NCI-H2171 (cell line): ENCODE data around the gene CIPC.

ENCODE experiments used
- DNase-seq: peaks from one replicate; lab custom pipeline; 2025; lab: John Stamatoyannopoulos, UW

Gene CIPC

GRCh38 chr14:77103475-77103874 lies 5.4 kb downstream of the CIPC start:
- no peak for DNase-seq

- no peak for DNase-seq
Measured at GRCh38 chr14:77103951-77104350, 5.9 kb downstream of the CIPC start.

GRCh38 chr14:77104393-77104792 lies 6.3 kb downstream of the CIPC start:
- DNase-seq = no peak

- DNase-seq = no peak
Measured at GRCh38 chr14:77105145-77105939, 7.3 kb downstream of the CIPC start.

GRCh38 chr14:77106666-77107065 lies 8.6 kb downstream of the CIPC start:
- DNase-seq = no peak

- no peak for DNase-seq
Measured at GRCh38 chr14:77107228-77107627, 9.2 kb downstream of the CIPC start.

- no peak for DNase-seq
Measured at GRCh38 chr14:77108753-77109152, 10.7 kb downstream of the CIPC start.

- DNase-seq = no peak
Measured at GRCh38 chr14:77109656-77110055, 11.6 kb downstream of the CIPC start.

GRCh38 chr14:77110286-77110685 lies 12.2 kb downstream of the CIPC start:
- DNase-seq = no peak

- DNase-seq = no peak
Measured at GRCh38 chr14:77111021-77111420, 13.0 kb downstream of the CIPC start.

- no peak for DNase-seq
Measured at GRCh38 chr14:77113644-77114043, 15.6 kb downstream of the CIPC start.

GRCh38 chr14:77114609-77115008 lies 16.6 kb downstream of the CIPC start:
- no peak for DNase-seq

- no peak for DNase-seq
Measured at GRCh38 chr14:77116172-77116817, 18.2 kb downstream of the CIPC start.

GRCh38 chr14:77119851-77120250 lies 21.8 kb downstream of the CIPC start:
- DNase-seq = no peak

- DNase-seq = peak; percentile 94
Measured at GRCh38 chr14:77120771-77121743, 23.0 kb downstream of the CIPC start.

- DNase-seq = peak; percentile 61
Measured at GRCh38 chr14:77122526-77123125, 24.6 kb downstream of the CIPC start.

- peak; percentile 82 for DNase-seq
Measured at GRCh38 chr14:77123381-77124325, 25.6 kb downstream of the CIPC start.

GRCh38 chr14:77124345-77125280 lies 26.6 kb downstream of the CIPC start:
- no peak for DNase-seq

- DNase-seq = no peak
Measured at GRCh38 chr14:77125281-77125801, 27.3 kb downstream of the CIPC start.
